Upper lobe of right lung (tissue), 1 donor: ENCODE measurements around the gene HMCN1. TPM values are rescaled to one million over a fixed set of nuclear protein-coding genes. Genes with fewer than 3 reads are reported as not detected.

Experiments
- ATAC-seq: fragments of 200-7000 bp; cut with Tn5 transposase; one replicate; pipeline ENCODE4 v1.9.1; 2020; ENCODE audit warnings: mild to moderate bottlenecking, moderate library complexity
- DNase-seq: peaks from one replicate; pipeline ENCODE4 v3.0.0-alpha.2; 2020
- H3K27ac ChIP-seq: fragments of 200-600 bp; one replicate; pipeline ENCODE4 v1.8.0; 2022
- H3K27me3 ChIP-seq: fragments of 200-600 bp; one replicate; pipeline ENCODE4 v1.8.0; 2022; ENCODE audit warnings: mild to moderate bottlenecking
- H3K36me3 ChIP-seq: fragments of 200-600 bp; one replicate; pipeline ENCODE4 v1.8.0; 2022
- H3K4me1 ChIP-seq: fragments of 200-600 bp; one replicate; pipeline ENCODE4 v1.8.0; 2022
- H3K4me3 ChIP-seq: fragments of 200-600 bp; one replicate; pipeline ENCODE4 v1.8.0; 2022; ENCODE audit warnings: mild to moderate bottlenecking
- H3K9me3 ChIP-seq: fragments of 200-600 bp; one replicate; pipeline ENCODE4 v1.8.0; 2022
- CTCF ChIP-seq: fragments of 200-600 bp; IDR thresholded peaks from one replicate; pipeline ENCODE4 v1.8.0; 2022; ENCODE audit warnings: antibody characterized with exemption
- intact Hi-C: fragments of 100-400 bp; cut with DNase I; formaldehyde crosslinking; loops from one replicate; pipeline ENCODE4 v1.11.0; 2022
- total RNA-seq: library from RNA; stranded (reverse); fragmentation: NEBNext Ultra II Directional; extraction: Animal tissue kit (Norgen Biotek cat#: 25700); gene quantifications from one replicate; pipeline ENCODE4 v1.2.1, GENCODE V29; 2021
- donor health status: DM: no; HTN: yes; CAD: no; lungs with severe emphysema.

The HMCN1 gene
- total RNA-seq, 1 donor from 2014 or later = 45.4 TPM

DNA sequence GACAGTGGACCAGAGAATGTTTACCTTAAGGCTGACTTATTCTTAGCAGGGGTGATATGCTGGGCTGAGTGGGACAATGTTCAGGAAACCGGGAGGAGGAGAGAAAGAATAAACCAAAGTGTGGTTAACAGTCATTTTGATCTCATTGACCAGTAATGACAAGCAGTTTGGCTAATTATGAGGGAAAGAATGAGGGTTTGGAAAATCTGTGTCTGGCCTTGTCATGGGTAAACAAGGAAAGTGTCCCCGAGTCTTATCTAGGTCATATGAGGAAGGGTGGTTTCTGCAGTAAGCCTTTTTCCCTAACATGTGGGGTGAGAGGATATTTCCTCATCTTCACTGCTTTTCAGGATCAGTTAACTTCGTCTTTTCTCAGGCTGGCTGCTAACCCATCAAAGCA is 485.9 kb downstream of the HMCN1 start:
- no peak overlapping the region for H3K4me3 ChIP-seq
- no peak for TF ChIP-seq CTCF
- H3K27ac ChIP-seq = no peak overlapping the region
- DNase-seq (no peak), ATAC-seq (no peak)
- intact Hi-C loops = no loop called here
- no peaks in the 10 kb centered on the region for H3K27me3 ChIP-seq
- no peaks in the 10 kb centered on the region for H3K36me3 ChIP-seq
- H3K9me3 ChIP-seq = no peaks in the 10 kb centered on the region
- no peaks in the 10 kb centered on the region for H3K4me1 ChIP-seq

- no peaks in the 10 kb centered on the region for H3K36me3 ChIP-seq
- H3K9me3 ChIP-seq = no peaks in the 10 kb centered on the region
- DNase-seq (no peak), ATAC-seq (no peak)
- no peaks in the 10 kb centered on the region for H3K4me1 ChIP-seq
- no peak overlapping the region for H3K4me3 ChIP-seq
- no peak for TF ChIP-seq CTCF
- intact Hi-C loops = no loop called here
- H3K27ac ChIP-seq = no peak overlapping the region
- no peaks in the 10 kb centered on the region for H3K27me3 ChIP-seq
These were observed 486.7 kb downstream of the HMCN1 start for GRCh38 chr1:186220911-186221310.

DNA sequence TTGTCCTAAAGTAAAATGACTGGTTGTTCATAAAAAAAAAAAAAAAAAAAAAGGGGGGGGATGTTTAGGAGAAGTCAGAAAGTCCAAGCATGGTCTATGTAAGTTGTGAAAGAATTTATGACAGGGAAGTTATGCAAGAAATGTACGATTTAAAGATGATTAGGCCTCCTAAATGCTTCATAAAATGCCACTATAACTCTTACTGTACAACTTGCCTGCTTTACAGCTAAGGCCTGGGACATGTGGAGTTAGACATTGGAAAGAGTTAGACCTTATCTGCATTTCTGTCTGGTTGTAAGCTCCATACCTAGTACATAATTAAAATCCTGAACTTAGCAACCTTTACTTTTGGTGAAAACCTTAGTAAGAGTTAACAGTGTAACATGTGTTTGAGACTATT is 490.9 kb downstream of the HMCN1 start:
- ATAC-seq (no peak), DNase-seq (no peak)
- H3K27me3 ChIP-seq = no peaks in the 10 kb centered on the region
- H3K4me1 ChIP-seq = no peaks in the 10 kb centered on the region
- intact Hi-C loops = no loop called here
- TF ChIP-seq CTCF = no peak
- H3K4me3 ChIP-seq = no peak overlapping the region
- no peaks in the 10 kb centered on the region for H3K36me3 ChIP-seq
- H3K27ac ChIP-seq = no peak overlapping the region
- no peaks in the 10 kb centered on the region for H3K9me3 ChIP-seq

GRCh38 chr1:186228749-186229148 is 494.6 kb downstream of the HMCN1 start:
- Histone ChIP-seq H3K27ac (no peak overlapping the region), H3K4me1 (no peaks in the 10 kb centered on the region), H3K27me3 (no peaks in the 10 kb centered on the region), H3K4me3 (no peak overlapping the region), H3K9me3 (no peaks in the 10 kb centered on the region), H3K36me3 (no peaks in the 10 kb centered on the region)
- ATAC-seq (no peak), DNase-seq (no peak)
- TF ChIP-seq CTCF = no peak
- intact Hi-C loops = no loop called here

- Histone ChIP-seq H3K4me3 (no peak overlapping the region), H3K9me3 (no peaks in the 10 kb centered on the region), H3K4me1 (no peaks in the 10 kb centered on the region), H3K36me3 (no peaks in the 10 kb centered on the region), H3K27ac (no peak overlapping the region), H3K27me3 (no peaks in the 10 kb centered on the region)
- no peak for DNase-seq
- intact Hi-C loops = no loop called here
- no peak for TF ChIP-seq CTCF
- no peak for ATAC-seq
These were observed 497.8 kb downstream of the HMCN1 start for GRCh38 chr1:186231861-186232436.
